Stimulated activated naive CD4-positive, alpha-beta T cell (primary cell): Measurements from ENCODE around the gene PPIL1.
"Not testable (repeated sequence)": the region's sequence is repeated elsewhere in the genome, so short reads cannot be mapped to it uniquely, and the experiment has no call there.

Source experiments
- DNase-seq, 6 experiments: peaks; one replicate each; lab custom pipeline; 2025; lab: John Stamatoyannopoulos, UW

Gene PPIL1

DNA sequence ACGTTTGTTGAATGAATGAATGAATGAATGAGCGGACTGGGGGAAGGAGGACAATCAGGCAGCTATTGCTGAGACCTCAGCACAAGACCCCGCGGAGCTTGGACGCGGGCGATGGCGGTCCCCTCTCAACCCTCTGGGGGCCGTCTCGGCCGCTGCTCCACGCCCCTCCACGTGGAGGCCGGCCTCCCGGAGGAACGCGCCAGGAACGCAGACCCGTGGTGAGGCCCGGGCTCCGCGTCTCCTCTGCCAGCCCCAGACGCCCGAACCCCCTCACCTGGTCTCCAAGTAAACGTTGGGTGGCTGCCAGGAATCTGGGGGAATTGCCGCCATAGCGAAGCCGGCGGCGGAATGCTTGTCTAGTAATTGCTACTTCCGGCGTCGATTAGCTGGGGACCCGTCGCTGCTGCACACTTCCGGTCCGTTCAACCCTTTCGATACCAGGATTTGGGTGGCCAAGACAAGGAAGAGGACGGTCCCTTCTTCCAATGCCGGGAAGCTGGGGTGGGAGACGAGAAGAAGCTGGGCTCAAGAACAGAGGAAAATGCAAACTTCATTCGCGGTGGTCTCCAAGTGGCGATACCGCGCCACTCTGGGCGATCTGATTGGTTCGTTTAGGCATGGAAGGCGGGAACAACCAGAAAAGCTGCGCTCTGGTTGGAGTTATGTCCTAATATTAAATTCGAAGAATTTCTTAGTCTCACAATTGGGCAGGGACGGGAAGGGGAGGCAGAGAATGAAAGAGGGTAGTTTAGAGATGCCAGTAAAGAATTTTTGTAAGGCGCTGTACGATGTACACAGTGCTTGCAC is at the start of gene PPIL1:
PPIL1 (minus strand) TSS at position 361 of the 807 bp plus-strand sequence; CDS start at position 330, 31 bp downstream.
- peak; percentile 82 to 95 (median 86) for DNase-seq

DNA sequence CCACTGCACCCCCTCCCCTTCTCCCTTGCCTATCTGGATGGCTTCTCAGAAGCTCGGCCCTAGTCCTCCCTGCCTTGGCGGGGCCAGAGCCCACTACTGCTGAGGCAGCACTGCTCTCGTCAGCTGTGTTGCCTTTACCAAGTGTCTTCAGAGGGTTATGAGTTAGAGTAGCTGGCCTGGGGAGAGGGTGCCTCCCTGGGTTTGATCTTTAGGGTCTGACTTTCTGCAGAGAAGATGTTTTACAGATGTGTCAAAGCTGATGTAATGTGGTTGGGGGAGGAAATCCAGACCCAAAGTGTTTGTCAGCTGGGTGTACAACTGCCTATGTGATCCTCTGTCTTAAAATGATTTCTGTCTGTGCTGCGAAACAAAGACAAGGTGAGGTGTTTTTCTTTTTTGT is 49.5 kb upstream of the PPIL1 start:
- no peak for DNase-seq

DNA sequence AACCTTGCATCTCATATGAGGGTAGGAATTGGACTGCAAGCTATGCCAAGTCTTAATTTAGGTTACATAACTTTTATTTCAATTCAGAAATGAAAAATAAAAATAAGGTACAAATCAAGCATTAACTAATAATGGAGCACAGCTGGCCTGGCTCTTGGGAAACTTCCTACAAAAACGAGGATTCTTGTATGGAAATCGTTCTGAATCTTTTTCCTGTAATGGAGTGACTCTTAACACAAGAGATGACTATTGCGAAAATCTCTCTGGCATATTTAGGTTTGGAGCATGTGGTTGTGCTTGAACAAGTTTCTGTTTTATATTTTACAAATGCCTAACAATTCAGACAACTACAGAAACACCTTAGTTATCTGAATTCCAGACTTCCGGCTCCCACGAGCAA is 45.9 kb upstream of the PPIL1 start:
- DNase-seq, result no peak

DNA sequence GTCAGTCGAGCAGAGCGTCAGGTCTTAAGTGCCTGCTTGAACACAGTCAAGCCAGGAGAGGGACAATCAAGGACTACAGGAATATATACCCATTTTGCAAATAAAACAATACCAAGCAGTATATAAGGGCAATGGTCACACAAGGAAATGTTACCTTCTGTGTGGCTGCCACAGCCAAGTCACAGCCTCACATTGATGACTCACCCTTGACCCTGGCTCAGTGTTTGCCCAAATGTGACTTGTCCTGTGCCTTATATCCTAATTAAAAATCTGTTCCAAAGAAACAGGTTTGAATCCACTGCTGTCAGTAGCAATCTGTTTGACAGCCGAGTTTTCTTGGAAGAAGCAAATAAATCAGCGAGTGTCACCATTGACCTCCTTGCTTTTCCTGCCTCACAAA is 45.4 kb upstream of the PPIL1 start:
- no peak for DNase-seq

DNA sequence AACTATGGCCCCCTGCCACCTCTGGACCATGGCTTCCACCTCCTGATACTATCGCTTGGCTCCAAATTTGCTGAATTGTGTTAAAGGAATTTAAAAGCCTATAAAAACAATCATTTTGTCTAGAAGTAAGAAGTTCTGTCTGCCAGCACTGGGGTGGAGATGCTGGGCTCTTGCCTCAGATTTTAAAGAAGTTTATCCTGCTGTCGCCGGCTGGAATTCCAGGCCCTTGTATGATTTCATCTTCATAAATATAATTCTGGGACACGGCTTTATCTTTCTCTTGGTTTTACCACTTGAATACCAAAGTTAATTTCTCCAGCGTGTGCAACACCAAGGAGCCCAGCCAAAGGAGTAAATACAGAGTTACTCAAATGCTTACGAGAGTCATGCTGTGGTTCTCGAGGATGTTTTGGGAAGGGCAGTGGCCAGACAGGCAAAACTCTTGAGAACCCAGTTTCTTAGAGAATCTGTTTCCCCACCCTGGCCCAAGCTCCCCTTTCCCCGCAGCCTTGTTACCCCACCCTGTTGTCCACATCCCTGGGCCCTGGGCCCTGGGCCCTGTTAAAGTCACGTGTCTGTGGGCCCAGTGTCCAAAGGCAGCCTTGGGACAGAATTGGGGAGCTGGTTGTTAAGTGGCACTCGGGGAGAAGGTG is 43.1 kb upstream of the PPIL1 start:
- no peak for DNase-seq

DNA sequence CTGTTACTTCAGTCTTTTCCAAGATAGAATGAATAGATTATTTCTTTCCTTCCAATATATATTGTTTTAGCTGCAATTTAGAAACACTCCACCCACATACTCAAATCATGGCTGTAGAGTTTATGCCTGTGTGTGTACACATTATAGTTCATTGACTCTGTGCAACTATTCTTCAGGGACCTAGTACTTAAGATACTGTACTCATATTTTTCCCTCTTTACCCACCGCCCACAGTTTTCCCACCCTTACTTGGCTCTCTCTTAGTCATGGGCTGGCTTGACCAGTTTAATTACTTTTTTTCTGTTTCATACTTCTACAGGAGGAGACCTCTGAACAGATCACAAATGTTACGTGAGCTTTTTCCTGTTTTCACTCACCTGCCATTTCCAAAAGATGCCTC is 41.5 kb upstream of the PPIL1 start:
- DNase-seq, result no peak

DNA sequence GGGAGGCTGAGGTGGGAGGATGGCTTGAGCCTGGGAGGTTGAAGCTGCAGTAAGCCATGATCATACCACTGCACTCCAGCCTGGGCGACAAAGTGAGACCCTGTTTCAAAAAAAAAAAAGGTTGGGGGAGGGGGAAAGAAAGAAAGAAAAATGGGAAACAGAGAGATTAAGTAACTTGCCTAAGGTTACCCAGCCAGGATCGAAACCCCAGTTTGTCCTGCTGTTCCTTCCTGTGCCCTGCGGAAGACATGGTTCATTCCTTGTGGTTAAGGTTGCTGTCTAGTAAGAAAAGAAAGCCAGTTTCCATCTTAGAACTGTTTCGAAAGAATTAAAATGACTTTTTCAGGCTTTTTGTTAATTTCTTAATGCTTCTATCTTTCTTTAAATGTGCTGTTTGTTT is 41.0 kb upstream of the PPIL1 start:
- DNase-seq, result no peak

DNA sequence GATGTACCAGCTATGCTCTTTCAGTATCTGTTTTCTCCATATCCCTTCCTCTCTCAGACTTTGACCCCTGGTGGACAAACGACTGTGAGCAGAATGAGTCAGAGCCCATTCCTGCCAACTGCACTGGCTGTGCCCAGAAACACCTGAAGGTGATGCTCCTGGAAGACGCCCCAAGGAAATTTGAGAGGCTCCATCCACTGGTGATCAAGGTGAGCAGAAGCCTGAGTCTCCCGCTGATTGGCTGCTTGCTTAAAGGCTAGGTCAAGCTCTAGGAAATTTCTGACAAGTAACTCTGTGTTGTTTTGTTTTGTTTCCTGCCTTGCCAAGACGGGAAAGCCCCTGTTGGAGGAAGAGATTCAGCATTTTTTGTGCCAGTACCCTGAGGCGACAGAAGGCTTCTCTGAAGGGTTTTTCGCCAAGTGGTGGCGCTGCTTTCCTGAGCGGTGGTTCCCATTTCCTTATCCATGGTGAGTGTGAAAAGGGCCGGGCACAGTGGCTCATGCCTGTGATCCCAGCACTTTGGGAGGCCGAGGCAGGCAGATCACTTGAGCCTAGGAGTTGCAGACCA is 39.7 kb upstream of the PPIL1 start:
- DNase-seq, result no peak

DNA sequence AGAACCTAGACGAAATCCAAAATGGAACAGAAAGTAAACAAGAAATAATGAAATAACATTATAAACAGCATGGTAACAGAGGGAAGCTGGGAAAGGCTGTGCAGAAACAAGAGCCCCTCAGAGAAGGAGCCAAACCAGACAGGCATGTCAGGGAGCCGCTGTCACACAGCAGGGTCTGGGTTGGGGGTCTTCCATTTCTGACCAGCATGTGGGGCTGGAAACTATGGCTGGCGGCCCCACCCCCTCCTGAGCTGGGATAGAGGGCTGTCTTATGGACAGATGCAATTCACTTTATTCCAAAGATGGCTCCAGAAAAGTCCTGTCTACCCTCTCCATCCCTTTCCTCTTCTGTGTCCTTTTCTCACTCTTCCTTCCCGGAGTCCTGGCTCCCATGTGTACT is 38.5 kb upstream of the PPIL1 start:
- no peak for DNase-seq

DNA sequence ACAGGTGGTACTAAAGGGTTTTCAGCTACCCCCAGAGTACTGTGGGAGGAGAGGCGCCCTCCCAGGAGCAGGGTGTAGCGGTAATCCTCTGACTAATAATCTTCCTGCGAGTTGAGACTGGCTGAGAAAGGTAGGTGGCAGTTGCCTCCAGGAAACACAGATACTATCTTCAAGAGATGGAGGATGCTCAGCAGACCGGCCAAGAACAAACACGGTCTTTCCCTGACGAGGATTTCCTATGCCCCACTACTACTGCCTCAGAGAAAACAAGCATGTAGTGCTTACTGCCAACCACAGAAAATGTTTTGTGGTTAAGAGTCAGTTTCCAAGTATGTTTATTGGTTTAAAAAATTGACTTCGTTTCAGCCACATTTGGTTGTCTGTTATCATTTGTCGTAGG is 38.0 kb upstream of the PPIL1 start:
- DNase-seq, result peak; percentile 18 to 74 (median 47)

DNA sequence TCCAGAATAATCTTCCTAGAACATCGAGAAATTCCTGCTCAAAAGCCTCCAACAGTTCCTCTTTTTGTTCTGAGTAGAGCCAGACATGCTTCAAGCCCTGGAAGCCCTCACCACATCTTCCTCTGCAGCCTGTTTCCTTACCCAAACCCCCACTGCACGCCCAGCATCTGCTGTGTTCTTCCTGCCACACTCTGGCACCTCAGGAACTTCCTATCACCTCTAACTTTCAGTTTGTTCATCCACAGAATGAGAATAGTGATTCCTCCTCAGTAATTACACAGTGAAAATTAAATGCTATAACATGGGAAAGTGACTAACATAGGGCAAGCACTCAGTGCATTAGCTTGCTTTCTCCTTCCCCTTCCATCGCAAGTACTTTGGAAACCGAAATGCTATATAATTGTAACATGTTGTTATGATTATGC is 37.4 kb upstream of the PPIL1 start:
- peak in 3 of 6 experiments; percentile 1 to 33 (median 31) for DNase-seq

DNA sequence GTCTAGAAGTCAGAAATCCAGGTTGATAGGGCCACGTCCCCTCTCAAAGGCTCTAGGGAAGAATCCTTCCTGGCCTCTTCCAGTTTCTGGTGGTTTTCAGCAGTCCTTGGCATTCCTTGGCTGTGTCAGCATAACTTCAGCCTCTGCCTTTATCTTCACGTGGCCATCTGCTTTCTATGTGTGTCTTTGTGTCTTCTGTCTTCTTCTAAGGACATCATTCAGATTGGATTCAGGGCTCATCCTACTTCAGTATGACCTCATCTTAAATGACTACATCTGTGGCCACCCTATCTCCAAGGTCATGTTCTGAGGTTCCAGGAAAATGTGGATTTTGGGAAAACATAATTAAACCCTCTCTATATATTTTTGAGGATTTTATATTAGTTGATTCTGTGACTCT is 34.1 kb upstream of the PPIL1 start:
- no peak for DNase-seq

DNA sequence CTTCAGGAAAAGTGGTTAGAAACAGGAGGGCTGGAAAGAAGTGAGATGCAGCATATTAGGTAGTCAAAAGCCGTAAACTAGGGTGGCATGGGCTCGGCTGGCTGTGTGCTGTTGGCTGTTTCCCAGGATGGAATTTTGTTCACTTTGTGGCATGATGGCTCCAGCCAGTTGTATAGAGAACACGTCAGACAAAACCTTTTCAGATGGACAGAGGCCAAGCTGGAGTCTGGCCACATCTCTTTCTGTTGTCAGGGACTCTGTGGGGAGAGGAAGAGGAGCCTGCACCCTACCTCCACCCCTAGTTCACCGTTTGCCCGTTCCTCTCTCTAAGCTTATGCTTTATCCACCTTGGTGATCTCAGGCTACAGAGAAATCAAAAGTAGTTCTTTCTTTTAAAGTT is 33.2 kb upstream of the PPIL1 start:
- no peak for DNase-seq

DNA sequence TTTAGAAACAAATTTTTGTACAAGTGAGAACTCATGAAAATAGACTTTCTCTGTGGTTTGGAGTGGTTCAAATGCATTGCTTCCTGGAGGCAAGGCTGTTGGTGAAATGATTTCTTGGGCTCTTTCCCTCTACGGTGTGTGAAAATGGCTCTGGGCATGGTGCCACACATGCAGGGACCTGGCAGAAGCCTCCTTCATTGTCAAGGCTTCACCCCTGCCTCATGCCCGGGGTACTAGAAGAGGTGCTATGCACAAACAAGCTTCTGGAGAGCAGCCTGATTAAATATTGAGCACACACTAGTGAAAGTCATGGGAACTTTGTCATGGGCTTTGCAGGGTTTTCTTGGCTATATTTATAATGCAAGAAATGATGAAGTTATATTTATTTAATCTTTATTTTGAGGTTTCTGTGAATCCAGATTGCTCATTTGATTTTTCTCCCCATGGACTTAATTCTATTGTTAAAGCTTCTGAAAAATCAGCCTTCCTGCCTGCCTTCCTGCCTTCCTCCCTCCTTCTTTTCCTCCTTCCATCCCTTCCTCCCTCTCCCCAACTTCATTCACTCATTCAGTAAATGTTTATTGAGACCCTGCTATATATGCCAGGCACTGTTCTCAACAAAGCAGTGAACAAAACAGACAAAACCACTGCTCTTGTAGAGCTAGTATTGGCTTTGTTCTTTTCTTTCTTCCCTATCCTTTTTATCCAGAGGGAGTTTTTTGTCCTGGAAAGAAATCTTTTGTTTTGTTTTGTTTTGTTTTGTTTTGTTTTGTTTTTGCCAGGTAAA is 32.1 kb upstream of the PPIL1 start:
- no peak for DNase-seq

DNA sequence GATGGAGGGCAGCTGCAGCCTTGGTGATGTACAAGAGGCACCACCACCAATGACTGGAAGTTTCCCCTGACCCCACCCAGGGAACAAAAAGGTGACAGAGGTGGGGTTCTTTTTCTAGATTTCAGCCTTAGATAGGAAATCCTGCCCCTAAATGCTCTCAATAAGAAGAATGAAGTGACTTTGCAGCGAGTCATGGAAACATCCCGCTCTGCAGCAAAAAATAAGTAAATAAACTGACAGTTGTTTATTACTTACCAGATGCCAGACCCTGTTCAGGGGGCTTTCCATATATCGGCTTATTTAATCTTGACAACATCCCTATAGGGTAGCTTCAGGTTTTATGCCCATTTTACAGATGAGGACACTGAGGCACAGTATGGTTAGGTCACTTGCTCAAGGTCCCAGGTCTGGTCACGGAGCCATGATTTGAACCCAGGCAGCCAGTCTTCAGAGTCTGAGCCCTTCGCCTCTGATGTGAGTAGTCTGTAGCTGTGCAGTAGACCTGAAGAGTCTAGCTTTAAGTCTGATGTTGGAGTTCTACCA is 30.3 kb upstream of the PPIL1 start:
- no peak for DNase-seq

DNA sequence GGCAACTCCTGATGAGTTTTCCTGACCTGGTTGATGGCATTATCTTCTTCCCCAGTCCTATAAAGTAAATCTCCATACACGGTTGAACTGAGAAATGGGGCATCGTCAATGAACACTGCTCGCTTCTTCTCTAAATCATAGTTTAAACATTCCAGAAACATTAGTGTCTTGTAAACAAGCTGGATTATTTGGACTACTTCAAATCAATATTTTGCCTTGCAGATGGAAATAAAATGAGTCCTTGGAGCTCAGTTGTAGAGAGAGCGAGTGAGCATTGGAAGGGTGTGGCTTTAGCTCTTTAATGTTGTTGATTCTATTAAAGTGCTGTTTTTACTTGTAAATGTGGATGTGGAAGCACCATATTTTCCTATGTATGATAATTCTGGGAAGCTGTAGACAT is 29.5 kb upstream of the PPIL1 start:
- no peak for DNase-seq

DNA sequence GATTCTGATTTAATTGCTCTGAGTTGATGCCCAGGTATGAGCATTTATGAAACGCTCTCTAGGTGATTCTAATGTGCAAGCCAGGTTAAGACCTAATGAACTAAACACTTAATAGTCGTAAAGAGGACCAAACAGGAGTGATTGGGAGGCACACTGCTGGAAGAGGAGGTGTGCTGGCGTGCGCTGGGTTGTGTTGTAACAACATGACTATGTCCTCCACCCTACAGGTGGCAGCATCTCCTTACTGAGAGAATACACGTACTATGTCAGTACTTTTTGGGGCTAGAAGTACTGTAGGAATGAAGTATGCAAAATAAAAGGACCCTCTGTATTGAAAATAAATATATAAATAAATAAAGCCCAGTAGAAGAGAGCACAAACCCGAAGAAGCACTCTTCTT is 23.0 kb upstream of the PPIL1 start:
- peak in 3 of 6 experiments; percentile 2 to 29 (median 5) for DNase-seq

DNA sequence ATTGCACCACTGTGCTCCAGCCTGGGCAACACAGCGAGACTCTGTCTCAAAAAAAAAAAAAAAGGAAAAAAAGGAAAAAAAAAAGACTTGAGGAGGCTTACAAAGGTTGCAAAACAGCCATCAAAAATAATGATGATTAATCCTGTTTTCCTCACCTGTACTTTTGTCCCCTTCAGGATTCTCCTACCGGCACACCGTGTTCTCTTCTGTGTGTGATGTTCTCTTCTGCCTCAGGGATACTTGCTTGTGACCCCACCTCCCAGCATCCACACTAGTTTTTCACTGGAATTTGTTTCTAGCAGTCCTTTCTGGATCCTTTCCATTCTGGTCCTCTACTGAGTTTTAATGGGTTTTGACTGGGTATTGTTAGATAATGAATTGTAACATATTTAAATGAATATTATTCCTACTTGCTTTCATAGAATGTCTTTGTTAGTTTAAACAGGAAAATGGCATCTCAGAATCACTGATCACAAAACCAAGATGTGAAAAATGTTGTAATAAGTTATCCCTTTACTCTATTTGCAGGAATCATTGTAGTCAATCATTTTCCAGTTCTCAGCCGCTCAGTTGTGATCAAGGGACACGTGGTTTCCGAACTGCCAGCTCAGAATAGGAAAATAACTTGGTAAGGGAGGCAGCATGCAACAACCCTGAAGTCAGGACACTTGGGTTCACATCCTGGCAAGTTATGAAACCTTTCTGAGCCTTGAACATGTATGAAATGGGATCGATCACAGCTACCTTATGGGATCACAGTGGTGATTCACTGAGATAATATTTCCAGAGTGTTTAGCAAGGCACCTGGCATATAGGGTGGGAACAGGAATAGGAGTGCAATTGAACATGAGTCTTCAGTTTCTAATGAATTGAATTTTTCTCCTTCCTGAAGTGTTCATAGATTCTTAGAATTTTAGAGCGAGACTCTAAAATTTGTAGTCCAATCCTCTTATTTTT is 19.7 kb upstream of the PPIL1 start:
- DNase-seq, result no peak

DNA sequence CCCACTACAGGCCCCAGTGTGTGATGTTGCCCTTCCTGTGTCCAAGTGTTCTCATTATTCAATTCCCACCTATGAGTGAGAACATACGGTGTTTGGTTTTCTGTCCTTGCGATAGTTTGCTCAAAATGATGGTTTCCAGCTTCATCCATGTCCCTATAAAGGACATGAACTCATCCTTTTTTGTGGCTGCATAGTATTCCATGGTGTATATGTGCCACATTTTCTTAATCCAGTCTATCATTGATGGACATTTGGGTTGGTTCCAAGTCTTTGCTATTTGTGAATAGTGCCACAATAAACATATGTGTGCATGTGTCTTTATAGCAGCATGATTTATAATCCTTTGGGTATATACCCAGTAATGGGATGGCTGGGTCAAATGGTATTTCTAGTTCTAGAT is 16.6 kb upstream of the PPIL1 start:
- not testable (repeated sequence) for DNase-seq

DNA sequence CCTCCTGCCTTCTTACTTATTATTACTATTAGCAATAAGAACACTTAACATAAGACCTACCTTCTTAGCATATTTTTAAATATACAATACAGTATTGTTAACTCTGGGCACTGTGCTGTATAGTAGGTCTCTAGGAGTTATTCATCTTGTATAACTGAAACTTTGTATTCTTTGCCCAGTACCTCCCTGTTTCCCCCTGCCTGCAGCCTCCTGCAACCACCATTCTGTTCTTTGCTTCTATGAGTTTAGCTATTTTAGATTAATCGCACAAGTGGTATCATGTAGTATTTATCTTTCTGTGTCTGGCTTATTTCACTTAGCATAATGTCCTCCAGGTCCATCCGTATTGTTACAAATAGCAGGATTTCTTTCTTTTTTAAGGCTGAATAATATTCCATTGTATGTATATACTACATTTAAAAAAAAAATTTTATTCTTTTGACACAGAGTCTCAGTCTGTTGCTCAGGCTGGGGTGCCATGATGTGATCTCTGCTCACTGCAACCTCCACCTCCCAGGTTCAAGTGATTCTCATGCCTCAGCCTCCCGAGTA is 15.6 kb upstream of the PPIL1 start:
- DNase-seq, result no peak
